Astrocyte (in vitro differentiated cells and primary cell): ENCODE data around the gene TNRC18. TPM values are rescaled to one million over a fixed set of nuclear protein-coding genes. Genes with fewer than 3 reads are reported as not detected.

Source experiments
- DNase-seq: peaks from one replicate; pipeline ENCODE4 v3.0.0-alpha.2; 2010; ENCODE audit warnings: low read depth
- FAIRE-seq: peaks from 2 replicates; lab custom pipeline; 2011; peaks lifted over from hg19 to GRCh38; lab: Jason Lieb, UNC
- H2AFZ ChIP-seq: 2 replicates; pipeline ENCODE4 v1.6.0; 2012; ENCODE audit warnings: low read depth, low read length, inconsistent platforms
- H3K27ac ChIP-seq: 2 replicates; pipeline ENCODE4 v1.5.1; 2011; ENCODE audit warnings: low read depth, low read length, inconsistent platforms
- H3K27me3 ChIP-seq: 2 replicates; pipeline ENCODE4 v1.6.0; 2011; ENCODE audit warnings: low read length, inconsistent platforms; ENCODE audit not compliant: insufficient read depth
- H3K36me3 ChIP-seq: 2 replicates; pipeline ENCODE4 v1.5.1; 2011; ENCODE audit warnings: low read length, inconsistent platforms; ENCODE audit not compliant: insufficient read depth
- H3K4me1 ChIP-seq: 2 replicates; pipeline ENCODE4 v1.5.1; 2011; ENCODE audit warnings: low read length, inconsistent platforms; ENCODE audit not compliant: insufficient read depth
- H3K4me2 ChIP-seq: 2 replicates; pipeline ENCODE4 v1.6.0; 2012; ENCODE audit warnings: low read length, inconsistent platforms
- H3K4me3 ChIP-seq: 2 replicates; pipeline ENCODE4 v1.5.1; 2011; ENCODE audit warnings: low read depth, mild to moderate bottlenecking, low read length, inconsistent platforms; ENCODE audit not compliant: insufficient read depth
- H3K79me2 ChIP-seq: 2 replicates; pipeline ENCODE4 v1.6.0; 2012; ENCODE audit warnings: mild to moderate bottlenecking, low read length, inconsistent platforms; ENCODE audit not compliant: insufficient read depth
- H3K9ac ChIP-seq: 2 replicates; pipeline ENCODE4 v1.6.0; 2012; ENCODE audit warnings: mild to moderate bottlenecking, low read length, inconsistent platforms
- H3K9me3 ChIP-seq: 2 replicates; pipeline ENCODE4 v1.5.1; 2012; ENCODE audit warnings: low read depth, mild to moderate bottlenecking, low read length, inconsistent platforms; ENCODE audit not compliant: insufficient read depth
- H4K20me1 ChIP-seq: 2 replicates; pipeline ENCODE4 v1.6.0; 2012; ENCODE audit warnings: low read length, inconsistent platforms; ENCODE audit not compliant: insufficient read depth
- H3K27ac Mint-ChIP-seq: one replicate; pipeline ENCODE4 v1.8.0; 2021; ENCODE audit warnings: mild to moderate bottlenecking, mixed read lengths; ENCODE audit not compliant: unreplicated experiment
- H3K27me3 Mint-ChIP-seq: one replicate; pipeline ENCODE4 v1.8.0; 2021; ENCODE audit warnings: low read depth, mixed read lengths; ENCODE audit not compliant: unreplicated experiment
- H3K36me3 Mint-ChIP-seq: one replicate; pipeline ENCODE4 v1.8.0; 2021; ENCODE audit warnings: low read depth, mixed read lengths; ENCODE audit not compliant: unreplicated experiment
- H3K4me1 Mint-ChIP-seq: one replicate; pipeline ENCODE4 v1.8.0; 2021; ENCODE audit warnings: low read depth, mixed read lengths; ENCODE audit not compliant: unreplicated experiment
- H3K4me3 Mint-ChIP-seq: one replicate; pipeline ENCODE4 v1.8.0; 2021; ENCODE audit warnings: mild to moderate bottlenecking, moderate library complexity, mixed read lengths; ENCODE audit not compliant: unreplicated experiment
- H3K9me3 Mint-ChIP-seq: one replicate; pipeline ENCODE4 v1.8.0; 2021; ENCODE audit warnings: mild to moderate bottlenecking, mixed read lengths; ENCODE audit not compliant: unreplicated experiment
- EZH2 ChIP-seq: IDR thresholded peaks from 2 replicates; pipeline ENCODE4 v1.6.1; 2012; ENCODE audit warnings: mild to moderate bottlenecking, low read length, inconsistent platforms; ENCODE audit not compliant: insufficient read depth
- total RNA-seq: library from RNA; stranded (reverse); gene quantifications from 2 replicates; pipeline ENCODE4 v1.2.1, GENCODE V29; 2021
- TF ChIP-seq, protein P1 (sequence below): IDR thresholded peaks from 2 replicates; pipeline ENCODE4 v1.5.1; 2011; ENCODE audit warnings: low read depth, mild to moderate bottlenecking, inconsistent platforms, low read length, moderate library complexity; ENCODE audit not compliant: insufficient read depth

The TNRC18 gene
- total RNA-seq, 1 donor from 2014 or later, result 84.3 TPM

DNA sequence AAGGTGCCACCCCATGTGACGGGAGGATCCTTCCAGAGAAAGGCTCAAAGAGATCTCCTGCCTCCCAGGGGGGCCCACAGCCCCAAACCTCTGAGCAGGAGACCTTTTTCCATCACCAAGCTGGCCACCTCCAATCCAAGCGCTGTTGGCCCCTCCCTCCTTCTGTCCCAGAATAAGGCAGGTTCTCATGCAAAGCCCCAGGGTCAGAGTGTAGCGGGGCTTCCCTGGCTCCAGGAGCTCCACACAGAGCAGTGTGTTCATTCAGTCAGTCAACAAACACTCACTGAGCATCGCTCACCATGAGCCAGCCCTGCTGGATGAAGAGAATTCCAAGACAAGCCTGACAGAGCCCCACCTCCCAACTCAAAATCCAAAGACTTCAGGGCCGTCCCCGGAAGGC lies 39.0 kb downstream of the TNRC18 start:
- Histone ChIP-seq H3K4me3 (no peak overlapping the region), H3K27me3 (no peaks in the 10 kb centered on the region), H3K79me2 (peaks cover 67% of the 10 kb centered on the region), H3K9ac (no peak overlapping the region), H3K27ac (no peak overlapping the region), H2AFZ (no peak overlapping the region), H3K9me3 (no peaks in the 10 kb centered on the region), H3K4me1 (peaks cover 10% of the 10 kb centered on the region), H4K20me1 (peaks cover 72% of the 10 kb centered on the region), H3K4me2 (no peak overlapping the region), H3K36me3 (no peaks in the 10 kb centered on the region)
- peaks cover 7% of the 10 kb centered on the region for H3K36me3 Mint-ChIP-seq
- TF ChIP-seq, protein P1, sequence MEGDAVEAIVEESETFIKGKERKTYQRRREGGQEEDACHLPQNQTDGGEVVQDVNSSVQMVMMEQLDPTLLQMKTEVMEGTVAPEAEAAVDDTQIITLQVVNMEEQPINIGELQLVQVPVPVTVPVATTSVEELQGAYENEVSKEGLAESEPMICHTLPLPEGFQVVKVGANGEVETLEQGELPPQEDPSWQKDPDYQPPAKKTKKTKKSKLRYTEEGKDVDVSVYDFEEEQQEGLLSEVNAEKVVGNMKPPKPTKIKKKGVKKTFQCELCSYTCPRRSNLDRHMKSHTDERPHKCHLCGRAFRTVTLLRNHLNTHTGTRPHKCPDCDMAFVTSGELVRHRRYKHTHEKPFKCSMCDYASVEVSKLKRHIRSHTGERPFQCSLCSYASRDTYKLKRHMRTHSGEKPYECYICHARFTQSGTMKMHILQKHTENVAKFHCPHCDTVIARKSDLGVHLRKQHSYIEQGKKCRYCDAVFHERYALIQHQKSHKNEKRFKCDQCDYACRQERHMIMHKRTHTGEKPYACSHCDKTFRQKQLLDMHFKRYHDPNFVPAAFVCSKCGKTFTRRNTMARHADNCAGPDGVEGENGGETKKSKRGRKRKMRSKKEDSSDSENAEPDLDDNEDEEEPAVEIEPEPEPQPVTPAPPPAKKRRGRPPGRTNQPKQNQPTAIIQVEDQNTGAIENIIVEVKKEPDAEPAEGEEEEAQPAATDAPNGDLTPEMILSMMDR, result no peak
- no peak for TF ChIP-seq EZH2
- no peaks in the 10 kb centered on the region for H3K4me1 Mint-ChIP-seq
- DNase-seq, result no peak
- H3K9me3 Mint-ChIP-seq, result no peaks in the 10 kb centered on the region
- no peak for FAIRE-seq
- H3K27me3 Mint-ChIP-seq, result no peaks in the 10 kb centered on the region
- no peak overlapping the region for H3K4me3 Mint-ChIP-seq
- no peak overlapping the region for H3K27ac Mint-ChIP-seq

DNA sequence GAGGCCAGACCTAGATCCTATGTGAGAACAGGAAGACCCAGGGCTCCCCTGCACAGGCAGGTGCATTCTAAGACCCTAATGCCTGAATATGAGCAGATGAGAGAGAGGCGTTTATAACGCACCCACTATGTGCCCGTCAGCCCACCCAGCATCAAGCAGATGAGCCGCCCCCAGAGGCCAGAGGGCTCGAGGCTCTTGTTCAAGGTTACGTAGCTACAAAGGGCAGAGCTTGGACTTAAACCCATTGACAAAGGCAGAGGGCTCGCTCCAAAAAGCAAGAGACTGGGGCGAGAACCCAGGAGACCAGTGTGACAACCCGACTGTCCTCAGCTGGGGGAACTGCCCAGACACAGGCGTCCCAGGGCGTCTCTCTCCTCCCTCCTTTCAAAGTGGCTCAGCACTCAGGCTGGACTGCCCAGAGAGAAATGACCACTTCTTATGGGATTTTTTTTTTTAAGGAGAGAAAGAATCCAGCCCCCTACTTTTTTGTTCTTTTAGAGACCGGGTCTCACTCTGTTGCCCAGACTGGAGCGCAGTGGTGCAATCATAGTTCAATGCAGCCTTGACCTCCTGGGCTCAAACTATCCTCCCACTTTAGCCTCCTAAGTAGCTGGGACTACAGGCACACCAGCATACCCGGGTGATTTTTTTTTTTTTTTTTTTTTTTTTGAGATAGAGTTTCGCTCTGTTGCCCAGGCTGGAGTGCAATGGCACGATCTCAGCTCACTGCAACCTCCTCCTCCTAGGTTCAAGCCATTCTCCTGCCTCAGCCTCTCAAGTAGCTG lies 40.1 kb downstream of the TNRC18 start:
- Histone ChIP-seq H3K36me3 (no peaks in the 10 kb centered on the region), H3K4me2 (no peak overlapping the region), H3K79me2 (peaks cover 76% of the 10 kb centered on the region), H3K27me3 (no peaks in the 10 kb centered on the region), H3K27ac (no peak overlapping the region), H3K4me1 (peaks cover 10% of the 10 kb centered on the region), H3K9me3 (no peaks in the 10 kb centered on the region), H2AFZ (no peak overlapping the region), H3K9ac (no peak overlapping the region), H3K4me3 (no peak overlapping the region), H4K20me1 (peaks cover 82% of the 10 kb centered on the region)
- no peak overlapping the region for H3K27ac Mint-ChIP-seq
- no peak overlapping the region for H3K4me3 Mint-ChIP-seq
- no peaks in the 10 kb centered on the region for H3K9me3 Mint-ChIP-seq
- H3K36me3 Mint-ChIP-seq, result peaks cover 7% of the 10 kb centered on the region
- no peaks in the 10 kb centered on the region for H3K4me1 Mint-ChIP-seq
- FAIRE-seq (no peak), DNase-seq (no peak)
- TF ChIP-seq EZH2, result no peak
- TF ChIP-seq, protein P1, result no peak
- H3K27me3 Mint-ChIP-seq, result no peaks in the 10 kb centered on the region
